HL-60 (cell line): ENCODE results near the gene TM9SF3.

Experiments
- DNase-seq, 2 experiments: peaks; one replicate each; pipeline ENCODE4 v3.0.0-alpha.2; 2010 to 2020; ENCODE audit warnings: low read depth in 1 of 2, low spot score in 1 of 2
- H3K27ac ChIP-seq: fragments of 250-450 bp; sonication (Bioruptor Pico); replicated peaks from 2 replicates; pipeline ENCODE4 v1.5.1; 2020; ENCODE audit warnings: mild to moderate bottlenecking, moderate library complexity
- H3K27me3 ChIP-seq: fragments of 250-450 bp; sonication (Bioruptor Pico); 2 replicates; pipeline ENCODE4 v1.5.1; 2021; ENCODE audit warnings: mild to moderate bottlenecking, moderate library complexity; ENCODE audit not compliant: insufficient read depth, poor library complexity, severe bottlenecking
- H3K4me3 ChIP-seq: replicated peaks from 2 replicates; pipeline ENCODE4 v1.5.1; 2011; ENCODE audit warnings: mild to moderate bottlenecking, control low read depth, low read length; ENCODE audit not compliant: insufficient read depth
- CTCF ChIP-seq: IDR thresholded peaks from one replicate; pipeline ENCODE4 v1.5.1; 2011; ENCODE audit warnings: low read length, control low read depth, inconsistent platforms; ENCODE audit not compliant: insufficient read depth
- GABPA ChIP-seq: IDR thresholded peaks from 2 replicates; pipeline ENCODE4 v1.6.1; 2012; ENCODE audit warnings: low read depth
- POLR2AphosphoS5 ChIP-seq: IDR thresholded peaks from 2 replicates; pipeline ENCODE4 v1.6.1; 2012; ENCODE audit warnings: low read depth
- REST ChIP-seq: IDR thresholded peaks from 2 replicates; pipeline ENCODE4 v1.6.1; 2012; ENCODE audit warnings: low read depth; ENCODE audit not compliant: insufficient replicate concordance
- SPI1 ChIP-seq: IDR thresholded peaks from 2 replicates; pipeline ENCODE4 v1.6.1; 2012; ENCODE audit warnings: low read depth, mild to moderate bottlenecking, borderline replicate concordance
- long read RNA-seq: library from polyadenylated mRNA; unstranded; transcript quantifications from one replicate; pipeline ENCODE4 v2.0.0, GENCODE V29; 2020

TM9SF3 gene
- long read RNA-seq, full-length matches to known transcripts: 23 of 40 reads
- long read RNA-seq, partial matches to known transcripts: 6 of 40 reads
- long read RNA-seq, other reads (novel, unspliced or antisense): 11 of 40 reads

GRCh38 chr10:96586419-96587263 lies at the start of gene TM9SF3:
TM9SF3 (minus strand) TSS chr10:96587012; CDS start chr10:96586835, 177 bp downstream.
- no peaks in the 10 kb centered on the region for H3K27me3 ChIP-seq
- peak; percentile 69 to 90 for DNase-seq
- TF ChIP-seq POLR2AphosphoS5: 0 out of 2 replicates have a peak, but pooled peaks have one; percentile 69
- peak; percentile 89 for TF ChIP-seq GABPA
- no peak for TF ChIP-seq SPI1
- peak within 1 kb of the TSS; percentile 90 for H3K27ac ChIP-seq
- H3K4me3 ChIP-seq: peak within 1 kb of the TSS; percentile 95

- Histone ChIP-seq H3K4me3 (no peak overlapping the region), H3K27me3 (no peaks in the 10 kb centered on the region), H3K27ac (no peak overlapping the region)
- no peak for TF ChIP-seq GABPA
- TF ChIP-seq POLR2AphosphoS5: no peak
- no peak for TF ChIP-seq SPI1
- no peak for TF ChIP-seq REST
- TF ChIP-seq CTCF: no peak
- no peak for DNase-seq
Measured at GRCh38 chr10:96636551-96636950, 49.7 kb upstream of the TM9SF3 start.

- Histone ChIP-seq H3K27me3 (no peaks in the 10 kb centered on the region), H3K4me3 (no peak overlapping the region), H3K27ac (no peak overlapping the region)
- TF ChIP-seq SPI1 (no peak), CTCF (no peak), POLR2AphosphoS5 (no peak), GABPA (no peak), REST (no peak)
- no peak for DNase-seq
Measured at GRCh38 chr10:96632974-96633710, 46.3 kb upstream of the TM9SF3 start.

- no peak overlapping the region for H3K27ac ChIP-seq
- H3K27me3 ChIP-seq: no peaks in the 10 kb centered on the region
- H3K4me3 ChIP-seq: no peak overlapping the region
- TF ChIP-seq GABPA: no peak
- DNase-seq: no peak
Measured at GRCh38 chr10:96627292-96627691, 40.5 kb upstream of the TM9SF3 start.
